K562 (cell line): Measurements from ENCODE around the gene NLRP6. TPM values are rescaled to one million over a fixed set of nuclear protein-coding genes. Genes with fewer than 3 reads are reported as not detected.

Experiments used
- ARHGAP35 ChIP-seq: fragments of 450-650 bp; IDR thresholded peaks from 2 replicates; pipeline ENCODE4 v1.6.1; 2018; ENCODE audit not compliant: partially characterized antibody
- BRCA1 ChIP-seq, 2 experiments: fragments of 450-650 bp in 1 of 2; sonication (generic) in 1 of 2; formaldehyde crosslinking in 1 of 2; IDR thresholded peaks; 2 replicates each; pipeline versions ENCODE4 v1.5.0 to v1.6.1; 2017 to 2020; ENCODE audit warnings: mild to moderate bottlenecking in 1 of 2, missing genetic modification reagents in 1 of 2
- DACH1 ChIP-seq: fragments of 450-650 bp; IDR thresholded peaks from 2 replicates; pipeline ENCODE4 v1.6.1; 2018; ENCODE audit not compliant: partially characterized antibody
- E2F5 ChIP-seq: sonication (generic); formaldehyde crosslinking; IDR thresholded peaks from 2 replicates; pipeline ENCODE4 v1.8.0; 2022; ENCODE audit warnings: mild to moderate bottlenecking, missing genetic modification reagents
- HEY1 ChIP-seq: fragments of 250-450 bp; sonication (Bioruptor Pico); IDR thresholded peaks from 2 replicates; pipeline ENCODE4 v1.5.0; 2020; ENCODE audit warnings: mild to moderate bottlenecking, moderate library complexity, borderline replicate concordance
- HOMEZ ChIP-seq: fragments of 250-450 bp; sonication (Bioruptor Pico); IDR thresholded peaks from 2 replicates; pipeline ENCODE4 v1.4.0; 2020; ENCODE audit warnings: mild to moderate bottlenecking, moderate library complexity
- MECOM ChIP-seq: fragments of 250-450 bp; sonication (Bioruptor Pico); IDR thresholded peaks from 2 replicates; pipeline ENCODE4 v1.8.0; 2022; ENCODE audit warnings: inconsistent platforms
- MXD1 ChIP-seq: fragments of 250-450 bp; sonication (Bioruptor Pico); IDR thresholded peaks from 2 replicates; pipeline ENCODE4 v1.8.0; 2021; ENCODE audit warnings: borderline replicate concordance, mild to moderate bottlenecking, moderate library complexity; ENCODE audit not compliant: poor library complexity, severe bottlenecking
- NKRF ChIP-seq: fragments of 450-650 bp; IDR thresholded peaks from 2 replicates; pipeline ENCODE4 v1.6.1; 2016; ENCODE audit warnings: borderline replicate concordance
- SIN3A ChIP-seq, 2 experiments: fragments of 150-350 bp in 1 of 2; IDR thresholded peaks; 2 replicates each; pipeline ENCODE4 v1.6.1; 2011 to 2016; ENCODE audit warnings: borderline replicate concordance in 2 of 2, low read depth in 2 of 2, low read length in 2 of 2, mild to moderate bottlenecking in 2 of 2, moderate library complexity in 2 of 2; ENCODE audit not compliant: control insufficient read depth in 1 of 2
- TSC22D4 ChIP-seq: fragments of 450-650 bp; IDR thresholded peaks from 2 replicates; pipeline ENCODE4 v1.6.1; 2016; ENCODE audit warnings: missing genetic modification characterization, missing biosample characterization, control low read depth
- TSHZ1 ChIP-seq: fragments of 250-450 bp; sonication (Bioruptor Pico); IDR thresholded peaks from 2 replicates; pipeline ENCODE4 v1.4.0; 2020; ENCODE audit warnings: mild to moderate bottlenecking, moderate library complexity
- ZBTB7A ChIP-seq: IDR thresholded peaks from 2 replicates; pipeline ENCODE4 v1.6.1; 2011; ENCODE audit warnings: low read depth, mild to moderate bottlenecking, low read length, moderate library complexity, borderline replicate concordance; ENCODE audit not compliant: control insufficient read depth
- ZFP1 ChIP-seq: fragments of 450-650 bp; formaldehyde crosslinking; IDR thresholded peaks from 2 replicates; pipeline ENCODE4 v1.4.0; 2020; ENCODE audit warnings: mild to moderate bottlenecking, mixed read lengths
- ZNF589 ChIP-seq: fragments of 200-800 bp; sonication (Bioruptor generic); IDR thresholded peaks from 2 replicates; pipeline ENCODE4 v1.6.1; 2016; ENCODE audit warnings: low read depth, missing genetic modification characterization, missing compliant biosample characterization
- ZNF668 ChIP-seq: fragments of 250-450 bp; sonication (Bioruptor Pico); IDR thresholded peaks from 2 replicates; pipeline ENCODE4 v1.8.0; 2022; ENCODE audit warnings: mild to moderate bottlenecking, inconsistent platforms
- polyA plus RNA-seq, 8 experiments: library from polyadenylated mRNA; depleted of rRNA in 4 of 8; stranded (reverse) in 5 of 8; unstranded in 3 of 8; fragments of >200 nt; fragmentation: Nextera tagmentation in 2 of 8; fragmentation: Illumina TruSeq in 1 of 8; extraction: Ambion mirVana in 2 of 8; extraction: Trizol in 1 of 8; gene quantifications; 2 replicates each; pipeline versions ENCODE4 v1.2.1 to v1.2.3, GENCODE V29; 2011 to 2014; ENCODE audit warnings: inconsistent platforms in 1 of 8, missing spikeins in 1 of 8
- total RNA-seq, 7 experiments: library from RNA; depleted of rRNA in 6 of 7; stranded (reverse); fragments of >200 nt in 6 of 7; fragmentation: Illumina TruSeq in 2 of 7; extraction: Trizol in 2 of 7; gene quantifications; 2 replicates each; pipeline versions ENCODE4 v1.2.1 to v1.2.3, GENCODE V29; 2011 to 2021; ENCODE audit warnings: low replicate concordance in 1 of 7
- TF ChIP-seq, protein P1 (sequence below): sonication (generic); formaldehyde crosslinking; IDR thresholded peaks from 2 replicates; pipeline ENCODE4 v1.8.1; 2022; ENCODE audit warnings: missing genetic modification reagents

NLRP6 gene
- total and polyA plus RNA-seq, 9 of the 15 experiments (the other 6 are each of a cell fraction or from before 2014, with no cell fraction given): 0.03 to 0.18 (median 0.15) TPM; not detected in 5

DNA sequence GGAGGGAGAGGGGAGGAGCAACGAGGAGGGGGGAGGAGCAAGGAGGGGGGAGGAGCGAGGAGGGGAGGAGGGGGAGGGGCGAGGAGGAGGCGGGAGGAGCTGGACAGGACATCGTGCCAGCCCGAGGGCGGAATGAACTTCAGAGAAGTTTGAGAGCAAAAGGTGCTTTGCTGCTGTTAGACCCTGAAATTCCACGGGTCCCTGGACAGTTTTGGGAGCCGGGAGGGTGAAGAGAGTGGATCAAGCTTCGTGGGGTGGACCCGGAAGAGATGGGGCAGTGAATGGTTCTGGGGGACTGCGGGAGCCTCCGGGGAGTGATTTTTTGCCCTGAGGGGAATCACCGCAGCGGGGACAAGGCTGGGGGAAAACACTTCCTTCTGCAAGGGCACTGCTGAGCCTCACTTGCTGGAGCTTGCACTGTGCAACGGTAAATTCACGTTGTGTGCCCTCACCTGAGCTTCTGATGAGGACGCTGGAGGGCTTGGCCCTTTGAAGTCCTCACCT is 10.7 kb upstream of the NLRP6 start (continued):
- TF ChIP-seq NKRF (no peak; the same call in 1 of the 2 replicates), DACH1 (no peak), TSC22D4 (tag) (no peak), ZBTB7A (peak; percentile 22; the same call in 1 of the 2 replicates), ZNF589 (CRISPR knock-in tag) (peak; percentile 64; the same call in 1 of the 2 replicates), ZNF668 (CRISPR knock-in tag) (no peak), BRCA1 (IDR thresholded peaks at IDR 0.05) (no peak), BRCA1 (CRISPR knock-in tag; IDR thresholded peaks at IDR 0.05) (no peak), MECOM (no peak), ZFP1 (CRISPR knock-in tag) (0 out of 2 replicates have a peak, but pooled peaks have one; percentile 3), SIN3A (IDR thresholded peaks at IDR 0.05; ENCODE audit: borderline replicate concordance in 2 of 2, control insufficient read depth in 1 of 2, low read depth in 2 of 2, low read length in 2 of 2) (no peak), ARHGAP35 (no peak), HEY1 (CRISPR knock-in tag) (no peak), TSHZ1 (CRISPR knock-in tag) (no peak), MXD1 (CRISPR knock-in tag) (no peak), HOMEZ (no peak), E2F5 (CRISPR knock-in tag) (no peak)
- TF ChIP-seq, protein P1, sequence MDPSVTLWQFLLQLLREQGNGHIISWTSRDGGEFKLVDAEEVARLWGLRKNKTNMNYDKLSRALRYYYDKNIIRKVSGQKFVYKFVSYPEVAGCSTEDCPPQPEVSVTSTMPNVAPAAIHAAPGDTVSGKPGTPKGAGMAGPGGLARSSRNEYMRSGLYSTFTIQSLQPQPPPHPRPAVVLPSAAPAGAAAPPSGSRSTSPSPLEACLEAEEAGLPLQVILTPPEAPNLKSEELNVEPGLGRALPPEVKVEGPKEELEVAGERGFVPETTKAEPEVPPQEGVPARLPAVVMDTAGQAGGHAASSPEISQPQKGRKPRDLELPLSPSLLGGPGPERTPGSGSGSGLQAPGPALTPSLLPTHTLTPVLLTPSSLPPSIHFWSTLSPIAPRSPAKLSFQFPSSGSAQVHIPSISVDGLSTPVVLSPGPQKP (CRISPR knock-in tag): no peak
